GM21737 (cell line): ENCODE results near the gene CCDC186.

Source experiments
- ATAC-seq: cut with Tn5 transposase; IDR thresholded peaks from one replicate; pipeline ENCODE4 v1.9.1; 2021; ENCODE audit warnings: mild to moderate bottlenecking, moderate library complexity; ENCODE audit not compliant: unreplicated experiment

CCDC186 gene

DNA sequence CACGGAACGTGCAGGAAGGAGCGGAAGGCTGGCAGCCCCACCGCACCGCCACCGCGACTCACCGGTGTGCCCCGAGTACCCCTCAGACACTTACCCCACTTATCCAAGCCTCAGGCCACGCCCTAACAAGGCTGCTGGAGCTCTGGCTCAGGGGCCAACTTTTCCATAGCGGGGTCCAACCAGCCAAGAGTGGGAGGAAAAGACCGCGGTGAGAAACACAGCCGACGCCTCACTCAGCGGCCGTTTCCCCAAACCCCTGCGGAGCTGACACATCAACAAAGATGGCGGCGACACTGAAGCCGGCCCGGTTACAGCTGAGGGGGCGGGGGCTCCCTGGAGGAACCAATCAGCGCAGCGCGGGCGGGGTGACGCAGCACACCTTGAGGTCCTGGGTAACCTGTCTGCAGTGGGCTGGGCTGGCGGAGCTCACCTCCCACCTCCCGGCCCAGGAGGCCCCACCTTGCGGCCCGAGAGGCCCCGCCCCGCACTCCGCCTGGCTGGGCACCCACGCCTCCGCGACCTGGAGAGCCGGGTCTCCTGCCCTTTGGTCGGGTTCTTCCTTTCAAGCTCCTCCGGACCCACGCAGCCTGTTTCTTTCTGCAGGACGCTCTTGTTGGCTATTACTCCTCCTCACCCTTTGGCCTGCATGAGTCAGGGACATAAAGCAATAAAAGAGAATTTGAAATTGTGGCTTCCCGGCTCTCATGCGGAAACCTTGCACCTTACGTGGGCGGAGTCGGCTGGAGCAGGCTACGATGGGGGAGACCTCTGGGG is at the start of gene CCDC186:
CCDC186 (minus strand) TSS at position 283 of the 774 bp plus-strand sequence. CDS start 10,935 bp downstream, outside the sequence.
- peak; percentile 99 for ATAC-seq

- no peak for ATAC-seq
Observed at GRCh38 chr10:114223066-114223465, 49.1 kb upstream of the CCDC186 start.

DNA sequence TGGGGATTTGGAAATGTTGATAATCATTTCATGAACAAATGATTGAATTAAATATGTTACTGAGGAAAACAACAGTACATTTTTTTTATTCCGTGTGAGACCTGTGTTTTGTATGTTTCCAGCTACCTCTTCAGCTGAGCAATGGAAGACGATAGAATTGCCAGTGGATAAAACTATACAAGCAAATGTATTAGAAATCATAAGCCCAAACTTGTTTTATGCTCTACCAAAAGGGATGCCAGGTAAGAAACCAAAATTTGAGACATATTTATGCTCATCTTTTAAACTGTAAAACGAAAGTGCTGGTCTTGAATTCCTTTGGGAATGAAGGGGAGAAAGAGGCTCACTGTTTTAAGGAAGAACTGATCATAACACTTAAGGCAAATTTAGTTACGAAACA is 47.2 kb upstream of the CCDC186 start:
- ATAC-seq, result no peak

GRCh38 chr10:114220281-114220680 is 46.3 kb upstream of the CCDC186 start:
- no peak for ATAC-seq

DNA sequence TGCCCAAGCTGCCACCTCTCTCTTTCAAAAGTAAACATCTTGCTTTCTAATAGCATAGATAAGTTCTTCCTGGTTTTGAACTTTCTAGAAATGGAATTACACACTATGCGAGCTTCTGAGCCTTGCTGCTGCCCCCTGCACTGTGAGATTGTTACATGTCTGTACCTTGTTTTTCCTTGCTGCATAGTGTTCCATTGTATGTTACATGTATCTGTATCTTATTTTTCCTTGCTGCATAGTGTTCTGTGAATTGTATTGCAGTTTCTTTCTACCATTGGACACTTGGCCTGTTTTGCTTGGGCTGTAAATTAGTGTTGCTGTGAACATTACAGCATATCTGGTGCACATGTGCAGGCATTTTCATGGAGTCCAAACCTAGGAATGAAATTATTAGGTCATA is 41.0 kb upstream of the CCDC186 start:
- ATAC-seq, result no peak

DNA sequence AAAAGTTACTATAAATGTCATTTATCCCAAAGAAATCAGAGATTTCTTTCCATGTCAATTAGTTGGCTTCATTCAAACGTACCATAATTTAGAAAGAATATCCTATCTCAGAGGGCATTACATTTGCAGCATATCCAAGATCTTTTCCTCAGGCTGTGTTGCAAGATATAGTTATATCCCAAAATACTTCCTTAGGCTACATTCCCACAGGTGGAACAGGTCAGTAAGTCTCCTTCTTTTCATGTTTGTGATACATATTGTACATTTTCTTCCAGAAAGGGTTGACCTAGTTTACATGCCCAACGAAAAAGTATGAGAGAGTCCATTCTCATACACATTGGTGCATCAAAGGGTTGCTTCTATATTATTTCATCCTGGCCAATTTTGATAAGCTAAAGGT is 38.1 kb upstream of the CCDC186 start:
- no peak for ATAC-seq

GRCh38 chr10:114208351-114208750 is 34.3 kb upstream of the CCDC186 start:
- ATAC-seq, result no peak

- no peak for ATAC-seq
Observed at GRCh38 chr10:114207349-114207748, 33.3 kb upstream of the CCDC186 start.

DNA sequence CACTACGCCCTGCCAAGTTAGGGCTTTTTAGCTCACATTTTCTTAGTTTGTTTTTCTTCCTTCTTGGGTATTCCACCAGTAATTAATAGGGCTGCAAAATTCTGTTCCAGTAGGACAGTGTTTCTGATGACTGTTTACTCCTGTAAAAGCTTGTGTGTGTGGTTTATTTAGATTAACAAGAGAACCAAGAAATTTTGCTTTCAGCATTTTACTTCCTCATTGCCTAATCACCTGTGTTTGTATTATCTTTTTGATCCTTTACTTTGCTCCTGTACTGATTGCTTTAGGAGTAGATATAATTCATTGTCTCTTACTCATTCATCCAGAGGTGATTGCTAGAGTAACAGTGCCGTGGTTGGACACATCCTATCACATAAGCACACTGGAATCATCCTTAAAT is 32.9 kb upstream of the CCDC186 start:
- ATAC-seq, result no peak

DNA sequence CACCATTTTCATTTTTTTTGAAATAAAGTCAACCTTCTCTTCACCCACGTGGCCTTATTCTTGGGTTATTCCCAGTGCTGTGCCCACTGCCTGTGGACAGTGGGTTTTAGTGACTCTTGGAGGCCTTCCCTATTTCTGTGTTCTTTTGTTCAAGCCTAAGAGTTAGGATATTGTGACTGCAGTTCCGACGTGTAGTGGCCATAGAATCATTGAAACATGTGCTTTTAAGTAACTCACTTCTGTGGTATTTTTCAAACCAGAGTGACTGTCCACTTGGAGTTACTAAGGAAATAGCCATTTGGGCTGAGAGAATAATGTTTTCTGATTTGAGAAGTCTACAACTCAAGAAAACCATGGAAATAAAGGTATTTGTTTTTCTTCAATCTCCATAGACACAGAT is 28.8 kb upstream of the CCDC186 start:
- no peak for ATAC-seq

- ATAC-seq, result no peak
Observed at GRCh38 chr10:114199239-114199638, 25.2 kb upstream of the CCDC186 start.

- peak; percentile 82 for ATAC-seq
Observed at GRCh38 chr10:114195079-114195478, 21.1 kb upstream of the CCDC186 start.

- no peak for ATAC-seq
Observed at GRCh38 chr10:114189700-114190099, 15.7 kb upstream of the CCDC186 start.

- ATAC-seq, result no peak
Observed at GRCh38 chr10:114188900-114189299, 14.9 kb upstream of the CCDC186 start.

- no peak for ATAC-seq
Observed at GRCh38 chr10:114188001-114188400, 14.0 kb upstream of the CCDC186 start.

DNA sequence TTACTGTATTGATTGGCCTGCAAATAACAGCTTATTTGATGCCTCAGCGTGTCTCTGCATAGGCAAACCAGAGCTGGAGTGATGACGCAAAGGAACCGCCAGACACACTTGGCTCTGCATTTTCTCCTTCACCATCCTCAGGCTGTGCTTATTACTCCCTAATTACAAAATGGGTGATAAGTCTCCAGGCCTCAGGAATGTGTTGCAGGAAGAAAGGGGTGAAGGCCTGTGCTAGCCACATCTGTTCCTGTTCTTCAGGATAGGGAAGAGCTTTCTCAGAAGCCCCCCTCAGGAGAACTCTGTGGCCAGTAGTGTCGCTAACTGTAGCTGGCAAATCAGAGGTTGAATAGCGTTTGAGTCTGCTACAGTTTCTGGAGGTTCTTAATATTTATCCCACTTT is 10.3 kb upstream of the CCDC186 start:
- no peak for ATAC-seq

- ATAC-seq, result no peak
Observed at GRCh38 chr10:114183563-114183962, 9.6 kb upstream of the CCDC186 start.

GRCh38 chr10:114181971-114182370 is 8.0 kb upstream of the CCDC186 start:
- ATAC-seq, result no peak

GRCh38 chr10:114180937-114181336 is 6.9 kb upstream of the CCDC186 start:
- ATAC-seq, result no peak

DNA sequence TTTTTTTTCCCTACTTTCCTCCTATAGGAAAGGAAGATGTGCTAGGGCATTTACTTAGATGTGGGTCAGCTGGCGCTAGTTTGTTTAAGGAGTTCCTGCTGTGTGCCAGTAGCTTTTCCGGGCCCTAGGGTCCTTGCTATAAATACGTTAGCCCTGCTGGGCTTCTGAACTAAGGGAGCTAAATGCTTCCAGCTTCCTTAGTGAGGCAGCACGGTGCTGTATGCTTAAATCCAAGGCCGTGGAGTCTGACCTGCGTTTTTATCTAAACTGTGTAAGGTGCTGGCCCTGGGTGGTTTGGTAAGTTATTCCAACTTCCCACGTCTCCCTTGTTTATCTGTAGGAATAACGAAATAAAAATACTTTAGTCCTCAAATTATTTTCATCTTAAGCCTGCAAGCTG is 5.7 kb upstream of the CCDC186 start:
- ATAC-seq, result no peak

DNA sequence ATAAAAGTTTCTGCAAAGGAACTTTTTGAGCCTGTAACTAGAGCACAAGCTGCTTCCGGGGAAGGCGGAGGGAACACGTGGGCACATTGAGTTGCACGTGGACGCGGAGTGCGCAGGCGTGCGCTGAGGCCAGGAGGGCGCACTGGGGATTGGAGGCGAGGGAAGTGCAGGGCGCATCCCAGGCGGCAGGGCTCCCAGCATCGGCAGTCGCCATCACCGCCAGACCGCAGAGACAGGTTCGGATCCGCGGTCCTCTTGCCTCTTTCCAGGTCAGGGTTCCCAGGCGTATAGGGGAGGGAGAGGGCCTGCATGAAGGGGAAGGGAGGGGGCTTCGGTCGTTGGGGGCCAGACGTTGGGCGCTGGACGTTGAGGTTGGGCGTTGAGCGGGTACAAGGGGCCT is 5.1 kb upstream of the CCDC186 start, which contains the start of gene TDRD1:
TDRD1 (plus strand) TSS at position 206 of the 400 bp plus-strand sequence. CDS start 8,479 bp downstream, outside the sequence.
- no peak for ATAC-seq

DNA sequence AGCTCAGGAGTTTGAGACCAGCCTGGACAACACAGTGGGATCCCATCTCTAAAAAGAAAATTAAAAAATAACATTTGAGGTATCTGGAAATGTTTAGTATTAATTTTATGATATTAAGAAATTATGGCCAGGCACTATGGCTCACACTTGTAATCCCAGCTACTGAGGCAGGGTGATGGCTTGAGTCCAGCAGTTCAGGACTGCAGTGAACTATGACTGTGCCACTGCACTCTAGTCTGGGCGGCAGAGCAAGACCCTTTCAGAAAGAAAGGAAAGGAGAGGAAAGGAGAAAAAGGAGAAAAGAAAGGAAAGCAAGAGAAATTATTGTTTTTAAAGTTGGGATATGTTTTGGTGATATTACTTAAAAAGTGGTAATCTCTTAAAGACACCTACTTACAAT is 2.5 kb upstream of the CCDC186 start:
- no peak for ATAC-seq

- no peak for ATAC-seq
Observed at GRCh38 chr10:114175667-114176066, 1.7 kb upstream of the CCDC186 start.
